ENCODE measurements around the gene NSDHL. TPM values are rescaled to one million over a fixed set of nuclear protein-coding genes. Genes with fewer than 3 reads are reported as not detected.

The NSDHL gene
- total RNA-seq, 2 experiments from 2014 or later, result 13.7 to 20.2 TPM

DNA sequence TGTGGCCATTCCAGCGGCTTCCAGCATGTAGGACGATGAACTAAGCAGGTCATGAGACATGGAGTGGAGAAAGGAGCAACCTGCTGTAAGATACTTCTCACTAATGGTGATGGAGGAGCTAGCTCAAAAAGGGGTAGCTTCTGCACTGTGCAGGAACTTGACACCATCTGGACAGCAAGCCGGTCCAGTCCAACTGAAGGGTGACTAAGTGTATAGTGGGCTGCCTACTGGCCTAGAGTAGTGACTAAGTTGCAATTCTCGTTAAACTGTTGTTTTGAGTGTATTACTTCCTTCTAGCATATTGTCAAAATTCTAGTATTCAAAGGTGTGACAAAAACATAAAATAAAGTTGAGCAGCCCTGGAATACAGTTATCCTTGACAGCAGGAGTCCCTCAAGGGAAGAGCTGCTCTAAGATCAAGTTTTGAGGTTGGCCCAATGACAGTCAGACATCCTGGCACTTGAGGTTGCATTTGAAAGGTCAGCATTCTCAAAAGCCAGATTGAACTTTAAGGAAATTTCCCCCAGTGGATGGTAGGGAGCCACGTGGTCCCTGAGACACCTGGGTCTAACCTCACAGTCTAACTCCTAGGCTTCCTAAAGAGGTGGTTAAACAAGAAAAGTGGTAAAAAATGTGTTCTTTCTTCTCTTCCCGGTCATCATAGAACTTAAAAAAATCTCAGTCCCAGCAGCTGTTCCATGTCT is 8.3 kb upstream of the NSDHL start:
- DNase-seq (ENCODE audit: low spot score), result no peak
- Histone ChIP-seq H2AFZ (ENCODE audit: low read length) (no peak overlapping the region), H4K20me1 (ENCODE audit: insufficient read depth, low read length) (no peaks in the 10 kb centered on the region), H3K4me3 (ENCODE audit: low read depth, low read length, poor library complexity, severe bottlenecking) (no peak overlapping the region), H3K4me2 (ENCODE audit: low read length) (no peak overlapping the region), H3K9me3 (ENCODE audit: low read length) (no peaks in the 10 kb centered on the region), H3K9me2 (ENCODE audit: insufficient read depth, low read length) (no peaks in the 10 kb centered on the region), H3K79me2 (ENCODE audit: insufficient read depth, low read depth, low read length) (no peaks in the 10 kb centered on the region), H3K27ac (ENCODE audit: low read depth, low read length, poor library complexity, severe bottlenecking) (no peak overlapping the region), H3K4me1 (ENCODE audit: insufficient read depth, low read length, poor library complexity, severe bottlenecking) (no peaks in the 10 kb centered on the region), H3K36me3 (ENCODE audit: insufficient read depth, low read length) (no peaks in the 10 kb centered on the region)
- no TSS peak for BruUV-seq (replicated peaks)
- intact Hi-C loops (cut with micrococcal nuclease; ENCODE audit: unreplicated experiment), result loop anchor here (10.0 kb wide), 1 partner anchor 1408 kb away; no protein-coding TSS in a partner anchor
- ChIA-PET CTCF (ENCODE audit: unreplicated experiment) (no interaction called here), POLR2A (no interaction called here)
- TF ChIP-seq, protein P1, sequence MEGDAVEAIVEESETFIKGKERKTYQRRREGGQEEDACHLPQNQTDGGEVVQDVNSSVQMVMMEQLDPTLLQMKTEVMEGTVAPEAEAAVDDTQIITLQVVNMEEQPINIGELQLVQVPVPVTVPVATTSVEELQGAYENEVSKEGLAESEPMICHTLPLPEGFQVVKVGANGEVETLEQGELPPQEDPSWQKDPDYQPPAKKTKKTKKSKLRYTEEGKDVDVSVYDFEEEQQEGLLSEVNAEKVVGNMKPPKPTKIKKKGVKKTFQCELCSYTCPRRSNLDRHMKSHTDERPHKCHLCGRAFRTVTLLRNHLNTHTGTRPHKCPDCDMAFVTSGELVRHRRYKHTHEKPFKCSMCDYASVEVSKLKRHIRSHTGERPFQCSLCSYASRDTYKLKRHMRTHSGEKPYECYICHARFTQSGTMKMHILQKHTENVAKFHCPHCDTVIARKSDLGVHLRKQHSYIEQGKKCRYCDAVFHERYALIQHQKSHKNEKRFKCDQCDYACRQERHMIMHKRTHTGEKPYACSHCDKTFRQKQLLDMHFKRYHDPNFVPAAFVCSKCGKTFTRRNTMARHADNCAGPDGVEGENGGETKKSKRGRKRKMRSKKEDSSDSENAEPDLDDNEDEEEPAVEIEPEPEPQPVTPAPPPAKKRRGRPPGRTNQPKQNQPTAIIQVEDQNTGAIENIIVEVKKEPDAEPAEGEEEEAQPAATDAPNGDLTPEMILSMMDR (conservative IDR thresholded peaks at IDR 0.05; ENCODE audit: low read length), result no peak
- no peak for TF ChIP-seq EZH2phosphoT487 (IDR thresholded peaks at IDR 0.05; ENCODE audit: borderline replicate concordance, low read depth, low read length)

DNA sequence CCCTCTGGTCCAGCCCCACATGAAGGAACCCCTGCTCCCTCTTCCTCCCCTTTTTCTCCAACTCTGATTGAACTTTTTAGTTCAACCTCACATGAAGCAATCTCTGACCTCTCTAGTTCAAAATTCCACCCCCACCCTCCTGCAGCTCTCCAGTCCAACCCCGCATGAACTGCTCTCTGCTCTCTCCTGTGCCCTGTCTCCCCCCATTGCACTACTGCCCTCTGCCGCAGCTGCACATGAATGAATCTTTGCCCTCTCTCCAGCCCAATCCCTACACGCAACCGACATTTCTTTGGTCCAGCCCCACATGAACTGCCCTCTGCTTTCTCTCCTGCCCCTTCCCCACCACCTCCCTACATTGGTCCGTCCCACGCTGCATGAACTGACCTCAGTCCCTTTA is 7.2 kb upstream of the NSDHL start:
- Histone ChIP-seq H3K27ac (ENCODE audit: low read depth, low read length, poor library complexity, severe bottlenecking) (no peak overlapping the region), H3K36me3 (ENCODE audit: insufficient read depth, low read length) (no peaks in the 10 kb centered on the region), H3K4me1 (ENCODE audit: insufficient read depth, low read length, poor library complexity, severe bottlenecking) (no peaks in the 10 kb centered on the region), H4K20me1 (ENCODE audit: insufficient read depth, low read length) (no peaks in the 10 kb centered on the region), H2AFZ (ENCODE audit: low read length) (no peak overlapping the region), H3K4me3 (ENCODE audit: low read depth, low read length, poor library complexity, severe bottlenecking) (no peak overlapping the region), H3K9me2 (ENCODE audit: insufficient read depth, low read length) (no peaks in the 10 kb centered on the region), H3K9me3 (ENCODE audit: low read length) (no peaks in the 10 kb centered on the region), H3K79me2 (ENCODE audit: insufficient read depth, low read depth, low read length) (no peaks in the 10 kb centered on the region), H3K4me2 (ENCODE audit: low read length) (no peak overlapping the region)
- no TSS peak for BruUV-seq (replicated peaks)
- intact Hi-C loops (cut with micrococcal nuclease; ENCODE audit: unreplicated experiment), result loop anchor here (10.0 kb wide), 1 partner anchor 1409 kb away; no protein-coding TSS in a partner anchor
- DNase-seq (ENCODE audit: low spot score), result no peak
- TF ChIP-seq, protein P1 (conservative IDR thresholded peaks at IDR 0.05; ENCODE audit: low read length), result no peak
- no peak for TF ChIP-seq EZH2phosphoT487 (IDR thresholded peaks at IDR 0.05; ENCODE audit: borderline replicate concordance, low read depth, low read length)
- POLR2A ChIA-PET, result no interaction called here
- CTCF ChIA-PET (ENCODE audit: unreplicated experiment), result no interaction called here

DNA sequence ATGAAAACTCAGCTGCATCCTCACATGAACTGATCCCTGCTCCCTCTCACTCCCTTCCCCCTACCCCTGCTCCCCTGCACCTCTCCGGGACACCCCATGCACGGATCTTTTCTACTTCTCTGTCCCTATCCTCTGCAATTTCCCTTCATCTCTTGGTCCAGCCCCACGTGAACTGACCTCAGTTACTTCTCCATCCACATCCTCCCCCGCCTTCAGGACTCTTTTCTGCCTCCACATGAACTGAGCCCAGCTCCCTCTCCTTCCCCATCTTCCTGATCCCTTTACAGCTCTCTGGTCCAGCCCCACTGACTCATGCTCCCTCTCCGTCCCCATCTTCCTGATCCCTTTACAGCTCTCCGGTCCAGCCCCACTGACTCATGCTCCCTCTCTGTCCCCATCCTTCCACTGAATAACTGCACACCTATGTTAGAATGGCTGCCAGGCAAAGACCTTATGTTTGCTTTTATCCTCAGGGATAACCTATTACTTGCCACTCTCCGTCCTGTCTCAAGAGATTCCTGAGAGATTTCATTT is 6.0 kb upstream of the NSDHL start:
- TF ChIP-seq, protein P1 (conservative IDR thresholded peaks at IDR 0.05; ENCODE audit: low read length), result no peak
- no peak for TF ChIP-seq EZH2phosphoT487 (IDR thresholded peaks at IDR 0.05; ENCODE audit: borderline replicate concordance, low read depth, low read length)
- Histone ChIP-seq H3K27ac (ENCODE audit: low read depth, low read length, poor library complexity, severe bottlenecking) (no peak overlapping the region), H3K4me1 (ENCODE audit: insufficient read depth, low read length, poor library complexity, severe bottlenecking) (peaks cover 3% of the 10 kb centered on the region), H4K20me1 (ENCODE audit: insufficient read depth, low read length) (no peaks in the 10 kb centered on the region), H3K4me2 (ENCODE audit: low read length) (no peak overlapping the region), H3K4me3 (ENCODE audit: low read depth, low read length, poor library complexity, severe bottlenecking) (no peak overlapping the region), H3K36me3 (ENCODE audit: insufficient read depth, low read length) (no peaks in the 10 kb centered on the region), H2AFZ (ENCODE audit: low read length) (no peak overlapping the region), H3K9me2 (ENCODE audit: insufficient read depth, low read length) (no peaks in the 10 kb centered on the region), H3K79me2 (ENCODE audit: insufficient read depth, low read depth, low read length) (no peaks in the 10 kb centered on the region), H3K9me3 (ENCODE audit: low read length) (no peaks in the 10 kb centered on the region)
- POLR2A ChIA-PET, result no interaction called here
- DNase-seq (ENCODE audit: low spot score), result no peak
- intact Hi-C loops (cut with micrococcal nuclease; ENCODE audit: unreplicated experiment), result loop anchor here (10.0 kb wide), 1 partner anchor 1410 kb away; no protein-coding TSS in a partner anchor
- BruUV-seq (replicated peaks), result no TSS peak
- CTCF ChIA-PET (ENCODE audit: unreplicated experiment), result no interaction called here
